GM12892 (cell line): Measurements from ENCODE around the gene SLC35E1.

Experiments
- POLR2A ChIP-seq: IDR thresholded peaks from 2 replicates; pipeline ENCODE4 v1.6.1; 2011; ENCODE audit warnings: low read depth, low read length, control low read depth
- POLR2AphosphoS5 ChIP-seq: IDR thresholded peaks from 2 replicates; pipeline ENCODE4 v1.6.1; 2011; ENCODE audit warnings: low read depth, low read length, control low read depth
- TAF1 ChIP-seq: IDR thresholded peaks from 2 replicates; pipeline ENCODE4 v1.6.1; 2011; ENCODE audit warnings: low read depth, mild to moderate bottlenecking, control low read depth, low read length, borderline replicate concordance

DNA sequence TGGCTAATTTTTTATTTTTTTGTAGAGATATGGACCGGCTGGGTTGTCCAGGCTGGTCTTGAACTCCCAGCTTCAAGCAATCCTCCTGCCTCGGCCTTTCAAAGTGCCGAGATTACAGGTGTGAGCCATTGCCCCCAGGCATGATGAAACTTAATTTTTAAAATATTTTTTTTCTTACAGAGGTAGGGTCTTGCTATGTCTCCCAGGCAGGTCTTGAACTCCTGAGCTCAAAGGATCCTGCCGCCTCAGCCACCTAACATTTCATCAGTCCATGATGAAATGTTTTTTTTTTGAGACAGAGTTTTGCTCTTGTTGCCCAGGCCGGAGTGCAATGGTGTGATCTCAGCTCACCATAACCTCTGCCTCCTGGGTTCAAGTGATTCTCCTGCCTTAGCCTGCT is 63.7 kb downstream of the SLC35E1 start:
- TF ChIP-seq POLR2A (no peak), TAF1 (no peak), POLR2AphosphoS5 (no peak)
